ENCODE measurements around the gene CD6. TPM values are rescaled to one million over a fixed set of nuclear protein-coding genes. Genes with fewer than 3 reads are reported as not detected.

CD6 gene
- total and polyA plus RNA-seq, 2 of the 8 experiments (the other 6 are each of a cell fraction or from before 2014, with no cell fraction given): 0.03 TPM; not detected in 1

- Histone ChIP-seq H3K27ac (ENCODE audit: low read depth, low read length) (no peak overlapping the region), H2AK5ac (ENCODE audit: low read depth, low read length) (no peak overlapping the region), H3K79me1 (ENCODE audit: low read depth, low read length) (no peaks in the 10 kb centered on the region), H3K9ac (replicated peaks in 1 of 4; ENCODE audit: extremely low read depth in 1 of 4, low read depth in 3 of 4, low read length in 3 of 4) (no peak overlapping the region), H2BK5ac (ENCODE audit: low read depth, low read length) (no peak overlapping the region), H3K79me2 (ENCODE audit: control insufficient read depth in 1 of 2, insufficient read depth in 2 of 2, low read length in 2 of 2) (no peaks in the 10 kb centered on the region), H3K23ac (ENCODE audit: insufficient read length) (no peak overlapping the region), H4K8ac (ENCODE audit: extremely low read depth, insufficient read depth, low read length) (no peak overlapping the region), H4K91ac (replicated peaks; ENCODE audit: insufficient read length, low read length) (no peak overlapping the region), H3K9me3 (ENCODE audit: insufficient read depth in 2 of 2, low read depth in 1 of 2, low read length in 1 of 2) (no peaks in the 10 kb centered on the region), H2BK120ac (replicated peaks; ENCODE audit: low read depth, low read length) (no peak overlapping the region), H4K5ac (ENCODE audit: insufficient read length, low read depth, low read length) (no peak overlapping the region), H2BK15ac (ENCODE audit: low read length) (no peak overlapping the region), H3K4me1 (replicated peaks in 1 of 4; ENCODE audit: control insufficient read depth in 3 of 4, insufficient read depth in 4 of 4, low read length in 3 of 4) (no peaks in the 10 kb centered on the region), H4K20me1 (replicated peaks in 1 of 2; ENCODE audit: control insufficient read depth in 1 of 2, insufficient read depth in 2 of 2, low read length in 2 of 2) (peaks cover 0 to 3% of the 10 kb centered on the region in 2 experiments), H3K4me3 (ENCODE audit: extremely low read depth in 1 of 4, insufficient read depth in 2 of 4, low read depth in 3 of 4, low read length in 4 of 4) (no peak overlapping the region), H3K18ac (ENCODE audit: extremely low read depth, low read length) (no peak overlapping the region), H3K14ac (ENCODE audit: insufficient read length) (no peak overlapping the region), H3K4ac (replicated peaks; ENCODE audit: insufficient read length, low read depth, low read length) (no peak overlapping the region), H2BK12ac (ENCODE audit: low read depth, low read length) (no peak overlapping the region), H3K27me3 (replicated peaks in 1 of 4; ENCODE audit: control insufficient read depth in 3 of 4, extremely low read depth in 1 of 4, insufficient read depth in 3 of 4, low read length in 3 of 4) (peaks cover 0 to 3% (median 0%) of the 10 kb centered on the region in 4 experiments; a peak in 2 of 7 replicates), H2AFZ (ENCODE audit: low read length) (no peak overlapping the region), H3K4me2 (ENCODE audit: insufficient read depth in 1 of 2, low read depth in 2 of 2, low read length in 2 of 2) (no peak overlapping the region), H3K36me3 (ENCODE audit: control insufficient read depth in 2 of 4, insufficient read depth in 4 of 4, low read length in 3 of 4) (no peaks in the 10 kb centered on the region), H2BK20ac (ENCODE audit: low read length) (no peak overlapping the region), H3K56ac (replicated peaks; ENCODE audit: insufficient read length, low read depth, low read length) (no peak overlapping the region), H3K23me2 (ENCODE audit: low read depth, low read length) (no peaks in the 10 kb centered on the region)
- DNase-seq (ENCODE audit: low read depth in 1 of 2, low spot score in 2 of 2): no peak
- CTCF ChIA-PET (ENCODE audit: partially characterized antibody): interaction anchor here (1.3 to 2.3 kb wide), 4 partner anchors 9 to 79 kb away, joined by 3 to 6 read pairs (median 4); no protein-coding TSS in a partner anchor
- TF ChIP-seq EP300 (IDR thresholded peaks at IDR 0.05; ENCODE audit: borderline replicate concordance in 1 of 2, low read depth in 2 of 2, low read length in 2 of 2) (no peak), TCF12 (IDR thresholded peaks at IDR 0.05; ENCODE audit: low read depth, low read length) (no peak), BRCA1 (IDR thresholded peaks at IDR 0.05; ENCODE audit: low read depth, low read length) (no peak), GTF2F1 (IDR thresholded peaks at IDR 0.05; ENCODE audit: borderline replicate concordance, low read depth, low read length) (no peak), CBX5 (IDR thresholded peaks at IDR 0.05; ENCODE audit: low read depth, low read length) (no peak), SP2 (IDR thresholded peaks at IDR 0.05; ENCODE audit: low read length) (no peak), ATF3 (IDR thresholded peaks at IDR 0.05; ENCODE audit: insufficient read depth, low read depth, low read length) (no peak), YY1 (IDR thresholded peaks at IDR 0.05; ENCODE audit: low read depth, low read length) (no peak)
- WGBS, 2 experiments (ENCODE audit: extremely low coverage in 1 of 2, insufficient coverage in 1 of 2, insufficient read length in 1 of 2, insufficient replicate concordance in 2 of 2, low coverage in 1 of 2, low lambda C conversion rate in 2 of 2, missing lambda C conversion rate in 1 of 2): 85% methylated on average over 7 of the region's 7 CpGs; no CpG with 5 or more reads in 1 of the 2 experiments
- POLR2A ChIA-PET (ENCODE audit: partially characterized antibody): no interaction called here
- no peak for FAIRE-seq
Observed at GRCh38 chr11:60994541-60995080, 23.1 kb downstream of the CD6 start.

Data from H1 (cell line).